GM18520 (cell line): ENCODE measurements around the gene OPCML.

Experiments used
- ATAC-seq: cut with Tn5 transposase; IDR thresholded peaks from one replicate; pipeline ENCODE4 v1.9.1; 2021; ENCODE audit not compliant: unreplicated experiment

OPCML gene

DNA sequence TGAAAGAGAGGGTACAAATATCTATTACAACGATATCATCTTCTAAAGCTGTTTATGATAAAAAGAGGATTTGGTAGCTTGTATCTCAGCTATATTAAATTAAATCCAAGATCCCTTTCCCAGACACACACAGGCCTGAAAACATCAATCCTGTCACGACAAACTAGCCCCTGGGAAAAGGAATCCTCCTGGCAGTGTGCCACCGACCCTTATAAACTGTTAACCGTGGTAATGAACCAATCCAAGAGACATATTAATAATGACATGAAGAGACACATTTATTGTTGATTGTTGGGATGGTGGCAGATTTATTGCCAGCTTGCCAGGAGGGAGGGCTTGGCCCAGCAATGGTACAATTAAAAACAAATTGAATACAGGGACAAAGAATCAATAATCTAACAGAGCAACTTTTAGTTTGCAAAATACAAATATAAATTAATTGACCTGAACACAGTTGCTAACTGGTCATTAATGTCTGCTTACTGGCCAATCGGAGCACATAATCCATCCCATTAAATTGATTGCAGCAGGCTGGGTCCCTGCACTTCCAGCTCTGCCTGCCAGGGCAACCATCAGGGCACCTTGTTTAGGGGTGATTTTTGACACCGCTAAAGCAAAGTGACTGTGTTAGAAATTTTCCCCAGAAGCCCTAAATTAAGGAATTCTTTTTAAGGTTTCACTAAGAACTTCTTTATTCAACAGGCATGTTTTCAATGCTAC lies 887.6 kb downstream of the OPCML start:
- ATAC-seq: no peak

DNA sequence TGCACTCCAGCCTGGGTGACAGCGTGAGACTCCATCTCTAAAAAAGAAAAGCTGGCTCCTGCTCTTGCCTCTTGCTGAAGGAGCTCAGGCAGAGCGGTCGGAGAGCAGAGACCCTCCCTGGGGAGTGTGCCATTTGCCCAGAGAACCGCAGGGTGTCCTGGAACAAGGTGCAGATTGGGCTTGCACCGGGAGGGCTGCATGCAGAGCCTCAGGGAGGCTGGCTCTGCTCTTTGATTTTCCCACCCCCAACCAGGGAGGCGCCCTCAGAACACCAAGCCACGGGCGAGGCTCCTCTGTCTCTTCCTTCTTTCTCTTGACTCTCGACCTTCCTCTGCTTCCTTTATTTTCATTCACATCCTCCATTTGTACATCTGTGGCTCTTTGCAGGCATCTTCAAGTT lies 889.1 kb downstream of the OPCML start:
- no peak for ATAC-seq

- ATAC-seq: no peak
Measured at GRCh38 chr11:132640952-132641351, 891.3 kb downstream of the OPCML start.

- no peak for ATAC-seq
Measured at GRCh38 chr11:132639986-132640385, 892.3 kb downstream of the OPCML start.

DNA sequence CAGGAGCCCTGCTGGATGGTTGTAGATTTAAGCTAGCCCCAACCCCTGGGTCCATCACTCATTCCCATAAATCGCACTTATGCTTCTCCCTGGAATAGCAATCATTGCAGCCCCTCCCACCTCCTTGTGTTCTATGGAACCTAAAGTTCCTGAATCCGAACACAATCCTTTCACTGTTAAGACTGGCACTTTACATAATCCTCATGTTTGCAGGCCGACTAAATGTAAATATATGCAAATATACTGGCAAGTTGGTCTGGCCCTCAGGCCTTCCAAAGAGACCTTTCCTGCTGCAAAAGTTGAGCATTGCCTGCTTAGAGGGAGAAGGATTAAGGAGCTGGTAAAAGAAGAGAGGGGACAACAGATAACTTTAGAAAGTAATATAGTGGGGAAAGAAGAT lies 892.9 kb downstream of the OPCML start:
- no peak for ATAC-seq

DNA sequence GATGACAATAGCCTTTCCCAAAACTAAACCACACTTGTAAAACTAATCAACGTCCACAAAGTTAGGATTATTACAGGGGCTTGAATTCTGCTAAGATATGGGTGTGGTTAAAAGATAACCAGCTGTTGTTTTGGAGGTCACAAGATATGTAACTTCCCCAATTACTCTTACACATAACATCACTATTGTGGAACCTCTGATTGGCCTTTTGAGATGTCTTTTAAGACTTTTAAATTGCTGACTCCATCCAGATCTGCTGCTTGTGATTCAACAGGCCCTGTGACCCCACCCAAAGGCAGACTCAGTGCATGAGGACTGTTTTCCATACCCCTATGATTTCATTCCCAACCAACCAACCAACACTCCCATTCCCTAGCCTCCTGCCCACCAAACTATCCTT lies 893.9 kb downstream of the OPCML start:
- ATAC-seq: no peak

GRCh38 chr11:132636523-132636922 lies 895.8 kb downstream of the OPCML start:
- ATAC-seq: no peak

DNA sequence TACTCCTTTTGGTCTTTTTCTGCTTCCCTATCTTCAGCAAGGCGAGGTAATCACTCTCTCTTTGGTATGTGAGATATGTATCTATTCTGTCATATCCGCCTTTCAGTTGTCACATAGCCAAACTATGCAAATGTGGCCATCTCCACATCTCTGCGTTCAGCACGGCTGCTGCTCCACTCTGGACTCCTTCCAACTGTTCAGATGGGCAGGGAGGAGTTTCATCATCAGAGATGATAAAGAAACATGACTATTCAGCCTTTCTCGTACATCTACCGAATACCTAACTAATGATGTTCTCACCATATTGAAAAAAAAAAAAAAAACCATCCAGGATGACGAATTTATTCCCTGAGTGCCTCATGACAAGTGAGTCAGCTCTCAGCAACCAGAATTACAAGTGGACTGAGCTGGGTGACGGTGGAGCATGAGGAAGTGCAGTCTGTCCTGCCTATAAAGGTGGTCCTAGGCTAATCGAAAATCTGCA lies 899.6 kb downstream of the OPCML start:
- ATAC-seq: no peak

DNA sequence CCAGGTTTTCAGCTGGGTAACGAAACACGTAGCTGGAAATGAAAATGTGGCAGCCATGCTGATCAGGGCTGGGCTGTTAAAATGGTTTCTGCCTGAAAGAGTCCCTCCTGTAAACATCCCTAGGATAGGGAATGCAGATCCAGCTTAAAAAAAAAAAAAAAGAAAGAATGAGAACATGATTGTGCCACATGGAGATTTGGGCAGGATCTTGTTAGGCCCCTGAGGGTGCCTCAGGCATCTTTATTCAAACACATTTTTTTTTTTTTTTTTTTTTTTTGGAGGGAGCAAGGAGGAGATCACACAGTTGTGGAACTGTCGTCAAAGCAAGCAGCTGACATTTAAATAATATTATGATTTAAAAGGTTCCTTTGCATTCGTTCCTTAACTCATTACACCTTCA lies 900.3 kb downstream of the OPCML start:
- no peak for ATAC-seq

GRCh38 chr11:132627981-132628380 lies 904.3 kb downstream of the OPCML start:
- no peak for ATAC-seq

GRCh38 chr11:132626446-132626845 lies 905.9 kb downstream of the OPCML start:
- ATAC-seq: no peak

DNA sequence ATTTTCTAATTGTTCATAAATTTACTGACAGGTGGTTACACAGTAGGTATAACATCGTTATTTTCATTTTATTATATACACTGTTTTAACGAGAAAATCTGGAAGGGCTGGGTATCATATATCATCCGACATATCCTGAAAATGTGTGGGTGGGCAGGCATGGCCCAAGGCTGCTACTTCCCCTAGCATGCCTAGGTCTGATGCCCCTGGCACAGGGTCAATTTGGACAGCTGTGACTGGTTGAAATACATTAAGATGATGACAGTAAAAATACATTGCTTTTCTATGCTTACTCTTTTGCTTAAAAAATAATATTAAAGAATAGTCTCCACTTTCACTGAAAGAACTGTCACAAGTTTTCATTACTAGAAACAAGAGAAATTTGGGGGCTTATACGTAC lies 908.8 kb downstream of the OPCML start:
- no peak for ATAC-seq

- no peak for ATAC-seq
Measured at GRCh38 chr11:132621976-132622580, 910.2 kb downstream of the OPCML start.

GRCh38 chr11:132620423-132620822 lies 911.9 kb downstream of the OPCML start:
- ATAC-seq: no peak

- no peak for ATAC-seq
Measured at GRCh38 chr11:132610791-132611190, 921.5 kb downstream of the OPCML start.

GRCh38 chr11:132610216-132610615 lies 922.1 kb downstream of the OPCML start:
- ATAC-seq: no peak

DNA sequence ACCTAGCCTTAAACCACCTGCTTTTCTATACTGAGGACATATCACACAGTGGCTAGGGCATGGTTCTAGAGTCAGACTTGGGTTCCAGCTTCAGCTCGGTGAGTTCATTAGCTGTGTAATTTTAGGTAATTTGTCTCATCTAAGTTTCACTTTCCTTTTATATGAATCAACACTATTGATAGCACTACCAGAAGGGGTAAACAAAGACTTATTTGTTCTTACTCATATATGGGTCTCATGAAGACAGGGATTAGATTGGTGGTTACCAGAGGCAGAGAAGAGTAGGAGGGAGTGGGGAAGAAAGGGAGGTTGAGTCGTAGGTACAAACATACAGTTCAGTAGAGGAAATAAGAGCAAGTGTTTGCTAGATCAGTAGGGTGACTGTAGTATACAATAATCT lies 924.7 kb downstream of the OPCML start:
- no peak for ATAC-seq

DNA sequence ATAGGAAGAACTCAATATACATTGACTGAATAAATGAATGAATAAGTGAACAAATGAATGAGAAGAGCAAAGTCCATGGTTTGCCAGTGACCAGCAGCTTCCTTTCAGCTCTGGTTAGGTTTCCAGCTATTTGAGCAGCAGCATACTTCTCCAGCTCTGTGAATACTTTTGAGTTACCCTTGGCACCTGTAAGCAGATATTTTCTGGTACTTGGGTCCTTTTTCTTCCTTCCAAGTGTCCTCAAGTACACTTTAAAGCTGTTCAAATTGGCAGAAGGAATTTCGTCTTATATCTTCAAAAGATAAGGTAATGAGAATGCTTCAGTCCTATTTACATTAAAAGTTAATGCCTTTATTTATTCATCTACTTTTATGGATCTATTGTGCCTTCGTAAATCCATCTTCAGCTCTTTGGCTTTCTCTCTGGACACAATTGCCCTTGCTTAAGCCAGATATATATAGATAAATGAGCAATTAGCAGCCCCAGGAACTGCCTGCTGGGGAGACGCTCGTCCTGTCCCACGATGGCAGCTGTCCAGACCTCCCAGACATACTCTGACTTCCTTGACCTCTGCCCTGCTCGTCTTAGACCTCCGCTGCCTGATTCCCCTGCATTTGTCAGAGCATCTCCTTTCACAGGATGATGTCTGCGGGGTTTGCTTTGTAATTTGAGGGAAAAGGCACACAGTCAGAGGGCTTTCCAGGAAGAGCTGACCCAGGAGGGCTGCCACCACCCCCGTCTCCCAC lies 926.3 kb downstream of the OPCML start:
- ATAC-seq: no peak

DNA sequence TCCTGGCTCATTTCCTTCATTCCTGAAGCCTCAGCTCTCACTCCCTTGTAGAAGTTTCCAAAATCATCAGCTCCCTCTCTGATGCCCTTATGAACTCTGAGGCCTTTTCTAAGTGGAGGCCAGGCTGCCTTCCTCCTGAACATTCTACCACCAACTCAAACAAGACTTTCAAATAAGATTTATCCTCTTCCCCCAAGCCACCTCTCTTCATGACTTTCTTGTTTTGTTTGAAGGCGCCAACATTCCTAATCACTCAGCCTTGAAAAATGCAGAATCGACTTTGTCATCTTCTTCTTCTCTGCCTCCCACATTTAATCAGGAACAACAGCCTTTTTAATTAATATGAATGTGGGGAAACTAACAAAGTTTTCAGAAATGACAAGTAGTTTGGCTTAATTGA lies 927.9 kb downstream of the OPCML start:
- ATAC-seq: no peak

DNA sequence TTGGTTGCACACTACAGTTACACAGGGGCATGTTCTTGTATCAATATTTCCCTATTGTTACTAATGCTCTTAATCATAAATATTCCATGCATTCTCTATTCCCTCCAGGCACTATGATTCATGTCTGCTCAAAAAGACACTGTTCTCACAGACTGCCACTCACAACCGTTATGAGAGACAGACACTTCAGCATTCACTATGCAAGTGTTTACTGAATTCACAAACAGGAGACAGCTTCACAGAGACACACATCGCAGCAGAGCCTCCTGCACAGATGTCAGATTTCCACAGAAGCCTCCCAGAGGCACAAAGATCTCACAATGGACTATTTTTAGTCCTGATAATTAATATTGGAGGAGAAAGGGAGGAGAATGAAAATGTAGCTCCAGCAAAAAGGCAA lies 930.4 kb downstream of the OPCML start:
- no peak for ATAC-seq

DNA sequence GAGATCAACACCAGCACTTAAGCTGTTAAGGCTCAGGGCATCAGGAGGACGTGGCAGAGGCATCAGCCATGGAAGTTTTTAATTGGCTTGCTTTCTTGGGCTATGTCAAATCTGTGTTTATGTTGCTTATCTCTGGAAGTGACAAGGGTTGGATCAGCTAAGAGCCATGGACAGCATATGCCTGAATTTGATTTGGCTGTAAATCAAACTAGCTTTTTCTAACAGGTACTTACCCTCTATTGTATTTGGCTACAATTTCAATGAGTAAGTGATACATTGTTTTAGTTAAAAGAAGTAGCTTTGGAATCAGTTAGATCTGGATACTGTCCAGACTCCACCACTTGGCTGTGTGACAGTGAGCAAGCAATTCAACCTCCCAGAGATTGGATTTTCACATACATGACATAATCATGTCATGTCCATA lies 936.6 kb downstream of the OPCML start:
- ATAC-seq: no peak

GRCh38 chr11:132595246-132595645 lies 937.1 kb downstream of the OPCML start:
- no peak for ATAC-seq
